NCI-H748 (cell line): ENCODE results near the gene KRT37.

Experiments
- DNase-seq: peaks from one replicate; lab custom pipeline; 2025; ENCODE audit not compliant: unreplicated experiment; lab: John Stamatoyannopoulos, UW

The KRT37 gene

DNA sequence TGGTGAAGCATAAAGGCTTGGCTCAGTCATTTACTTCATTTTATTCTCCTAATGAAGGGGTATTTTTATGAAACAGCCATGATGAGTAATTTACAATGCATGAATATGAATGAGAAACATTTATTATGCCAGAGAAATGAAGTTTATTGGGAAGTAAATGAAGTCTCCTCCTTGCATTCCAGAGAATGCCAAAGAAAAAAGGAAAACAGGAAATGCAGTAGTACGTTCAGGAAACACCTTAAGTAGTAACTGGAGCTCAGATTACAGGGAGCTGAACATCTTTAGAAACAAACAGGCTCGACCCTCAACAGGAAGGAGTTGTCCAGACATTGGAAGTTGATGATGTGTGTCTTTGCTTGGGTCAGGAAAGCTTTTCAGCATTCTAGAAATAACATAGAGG lies 46.8 kb downstream of the KRT37 start:
- no peak for DNase-seq
